ENCODE data around the gene SERPINE1.
"Not testable (repeated sequence)": the region's sequence is repeated elsewhere in the genome, so short reads cannot be mapped to it uniquely, and the experiment has no call there.

Gene SERPINE1

GRCh38 chr7:101104193-101104713 is 22.7 kb upstream of the SERPINE1 start:
- DNase-seq (ENCODE audit: extremely low read depth, low read depth), result no peak

GRCh38 chr7:101104799-101105198 is 22.1 kb upstream of the SERPINE1 start:
- TF ChIP-seq, protein P1, sequence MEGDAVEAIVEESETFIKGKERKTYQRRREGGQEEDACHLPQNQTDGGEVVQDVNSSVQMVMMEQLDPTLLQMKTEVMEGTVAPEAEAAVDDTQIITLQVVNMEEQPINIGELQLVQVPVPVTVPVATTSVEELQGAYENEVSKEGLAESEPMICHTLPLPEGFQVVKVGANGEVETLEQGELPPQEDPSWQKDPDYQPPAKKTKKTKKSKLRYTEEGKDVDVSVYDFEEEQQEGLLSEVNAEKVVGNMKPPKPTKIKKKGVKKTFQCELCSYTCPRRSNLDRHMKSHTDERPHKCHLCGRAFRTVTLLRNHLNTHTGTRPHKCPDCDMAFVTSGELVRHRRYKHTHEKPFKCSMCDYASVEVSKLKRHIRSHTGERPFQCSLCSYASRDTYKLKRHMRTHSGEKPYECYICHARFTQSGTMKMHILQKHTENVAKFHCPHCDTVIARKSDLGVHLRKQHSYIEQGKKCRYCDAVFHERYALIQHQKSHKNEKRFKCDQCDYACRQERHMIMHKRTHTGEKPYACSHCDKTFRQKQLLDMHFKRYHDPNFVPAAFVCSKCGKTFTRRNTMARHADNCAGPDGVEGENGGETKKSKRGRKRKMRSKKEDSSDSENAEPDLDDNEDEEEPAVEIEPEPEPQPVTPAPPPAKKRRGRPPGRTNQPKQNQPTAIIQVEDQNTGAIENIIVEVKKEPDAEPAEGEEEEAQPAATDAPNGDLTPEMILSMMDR (IDR thresholded peaks at IDR 0.05; ENCODE audit: low read depth, low read length), result no peak

More at GRCh38 chr7:101104193-101104713, 22.7 kb upstream of the SERPINE1 start:
- TF ChIP-seq, protein P1 (IDR thresholded peaks at IDR 0.05; ENCODE audit: low read depth, low read length), result no peak

DNA sequence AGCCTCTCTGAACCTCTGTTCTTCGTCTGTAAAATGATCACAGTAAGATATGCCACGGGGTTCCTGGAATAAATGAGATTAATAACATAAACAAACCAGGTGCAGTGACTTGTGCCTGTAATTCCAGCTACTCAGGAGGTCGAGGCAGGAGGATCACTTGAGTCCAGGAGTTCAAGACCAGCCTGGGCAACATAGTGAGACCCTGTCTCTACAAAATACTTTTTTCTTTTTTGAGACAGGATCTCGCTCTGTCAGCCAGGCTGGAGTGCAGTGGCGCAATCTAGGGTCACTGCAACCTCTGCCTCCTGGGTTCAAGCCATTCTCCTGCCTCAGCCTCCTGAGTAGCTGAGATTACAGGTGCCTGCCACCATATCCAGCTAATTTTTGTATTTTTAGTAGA is 21.7 kb upstream of the SERPINE1 start:
- not testable (repeated sequence) for DNase-seq (ENCODE audit: extremely low read depth, low read depth)

More at GRCh38 chr7:101104799-101105198, 22.1 kb upstream of the SERPINE1 start:
- DNase-seq (ENCODE audit: extremely low read depth, low read depth), result no peak

- no peak for DNase-seq (ENCODE audit: extremely low read depth, low read depth)
- TF ChIP-seq, protein P1 (IDR thresholded peaks at IDR 0.05; ENCODE audit: low read depth, low read length), result no peak
Measured at GRCh38 chr7:101106386-101106785, 20.5 kb upstream of the SERPINE1 start.

DNA sequence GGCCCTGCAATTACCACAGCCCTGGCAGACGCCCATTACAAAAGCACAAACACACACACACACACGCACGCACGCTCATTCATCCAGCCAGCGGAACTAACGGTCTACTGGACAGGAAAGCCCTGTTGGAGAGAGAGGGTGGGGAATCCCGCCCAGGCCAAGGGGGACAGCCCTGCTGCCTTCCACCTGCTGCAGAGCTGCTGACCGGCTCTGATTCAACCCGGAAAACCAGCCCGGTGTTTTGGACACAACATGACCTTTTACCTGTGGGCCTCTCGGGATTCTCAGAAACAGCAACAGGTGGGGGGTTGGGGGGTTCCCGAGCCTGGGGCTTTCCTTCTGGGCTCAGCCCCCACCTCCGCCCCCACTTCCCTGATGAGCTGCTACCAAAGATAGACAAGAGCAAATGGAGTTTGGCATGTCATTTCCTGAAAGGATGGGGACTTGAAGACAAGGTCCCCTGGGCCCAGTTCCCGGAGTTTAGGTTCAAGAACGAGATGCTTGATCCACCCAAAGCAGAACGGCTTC is 18.5 kb upstream of the SERPINE1 start:
- TF ChIP-seq, protein P1 (IDR thresholded peaks at IDR 0.05; ENCODE audit: low read depth, low read length), result no peak
- no peak for DNase-seq (ENCODE audit: extremely low read depth, low read depth)

DNA sequence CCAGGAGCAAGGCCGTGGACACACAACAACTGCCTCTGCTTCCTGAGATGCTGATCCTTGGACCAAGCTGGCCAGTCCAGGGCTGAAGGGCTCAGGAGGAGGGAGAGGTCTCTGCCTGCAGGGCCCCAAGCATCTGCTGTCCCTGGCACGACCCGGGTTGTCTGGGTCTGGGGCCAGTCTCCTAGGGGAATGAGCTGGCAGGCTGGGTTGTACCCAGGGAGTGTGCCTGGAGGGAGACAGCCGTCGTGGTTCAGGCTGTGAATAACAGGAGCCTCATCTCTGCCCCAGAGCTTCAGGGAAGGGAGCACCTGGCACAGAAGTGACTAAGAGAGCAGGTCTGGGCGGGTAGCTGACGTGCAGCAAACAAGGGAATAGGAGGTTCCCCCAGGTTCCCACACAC is 17.9 kb upstream of the SERPINE1 start:
- TF ChIP-seq, protein P1 (IDR thresholded peaks at IDR 0.05; ENCODE audit: low read depth, low read length), result no peak
- DNase-seq (ENCODE audit: extremely low read depth, low read depth), result no peak

DNA sequence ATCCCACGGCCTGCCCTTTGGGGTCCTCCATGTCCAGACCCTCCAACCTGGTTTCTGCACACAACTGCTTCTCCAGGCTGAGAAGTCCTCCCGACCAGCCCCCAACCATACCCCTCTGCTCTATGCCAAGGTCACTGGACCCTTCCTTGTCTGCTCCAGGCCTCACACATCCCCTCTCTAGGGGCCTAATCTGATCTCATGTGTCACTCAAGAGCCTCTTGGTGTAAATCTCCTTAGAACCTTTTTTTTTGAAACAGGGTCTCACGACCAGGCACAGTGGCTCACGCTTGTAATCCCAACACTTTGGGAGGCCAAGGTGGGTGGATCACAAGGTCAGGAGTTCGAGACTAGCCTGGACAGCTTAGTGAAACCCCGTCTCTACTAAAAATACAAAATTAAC is 17.5 kb upstream of the SERPINE1 start:
- TF ChIP-seq, protein P1 (IDR thresholded peaks at IDR 0.05; ENCODE audit: low read depth, low read length), result no peak
- DNase-seq (ENCODE audit: extremely low read depth, low read depth), result no peak

GRCh38 chr7:101111261-101111660 is 15.6 kb upstream of the SERPINE1 start:
- TF ChIP-seq, protein P1 (IDR thresholded peaks at IDR 0.05; ENCODE audit: low read depth, low read length), result no peak
- no peak for DNase-seq (ENCODE audit: extremely low read depth, low read depth)

Measured in AG09319 (cell line).